ENCODE measurements around the gene BLOC1S1. TPM values are rescaled to one million over a fixed set of nuclear protein-coding genes. Genes with fewer than 3 reads are reported as not detected.

BLOC1S1 gene
- polyA plus RNA-seq, 2 of the 4 experiments (the other 2 are of a cell fraction), result 112 to 138 TPM

DNA sequence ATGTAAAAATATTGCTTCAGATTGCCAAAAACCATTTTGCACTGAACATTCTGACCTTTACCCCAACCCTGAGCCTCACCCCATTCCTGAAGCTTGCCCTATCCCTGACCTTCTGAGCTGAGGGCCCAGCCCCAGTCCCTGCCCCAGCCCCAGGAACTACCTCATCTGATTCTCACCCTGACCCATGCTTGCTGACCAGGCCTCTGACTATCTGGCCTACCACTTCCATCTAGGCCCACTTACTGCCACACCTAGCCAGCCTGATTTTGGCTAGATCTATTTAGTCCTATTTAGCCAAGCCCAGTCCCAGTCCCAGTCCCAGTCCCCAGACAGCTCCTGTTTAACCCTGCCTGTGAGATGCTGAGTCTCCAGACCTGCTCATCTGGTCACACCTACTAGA is 45.6 kb upstream of the BLOC1S1 start:
- TF ChIP-seq, protein P1, sequence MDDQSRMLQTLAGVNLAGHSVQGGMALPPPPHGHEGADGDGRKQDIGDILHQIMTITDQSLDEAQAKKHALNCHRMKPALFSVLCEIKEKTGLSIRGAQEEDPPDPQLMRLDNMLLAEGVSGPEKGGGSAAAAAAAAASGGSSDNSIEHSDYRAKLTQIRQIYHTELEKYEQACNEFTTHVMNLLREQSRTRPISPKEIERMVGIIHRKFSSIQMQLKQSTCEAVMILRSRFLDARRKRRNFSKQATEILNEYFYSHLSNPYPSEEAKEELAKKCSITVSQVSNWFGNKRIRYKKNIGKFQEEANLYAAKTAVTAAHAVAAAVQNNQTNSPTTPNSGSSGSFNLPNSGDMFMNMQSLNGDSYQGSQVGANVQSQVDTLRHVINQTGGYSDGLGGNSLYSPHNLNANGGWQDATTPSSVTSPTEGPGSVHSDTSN (IDR thresholded peaks at IDR 0.05), result no peak
- TF ChIP-seq HDAC2 (IDR thresholded peaks at IDR 0.05) (no peak), NPAS2 (CRISPR knock-in tag; IDR thresholded peaks at IDR 0.05; ENCODE audit: borderline replicate concordance) (no peak), RAD21 (conservative IDR thresholded peaks at IDR 0.05 in 1 of 2, IDR thresholded peaks at IDR 0.05 in 1 of 2) (no peak), ZC3H11A (IDR thresholded peaks at IDR 0.05) (no peak)
- Histone ChIP-seq H3K4me3 (no peak overlapping the region), H3K9me3 (no peaks in the 10 kb centered on the region), H3K4me2 (no peak overlapping the region), H3K4me1 (no peaks in the 10 kb centered on the region), H3K27ac (no peak overlapping the region)
- FAIRE-seq (no peak), DNase-seq (ENCODE audit: low read depth in 1 of 2, low spot score in 1 of 2) (no peak), ATAC-seq (peak in 1 of 2 experiments; percentile 45; a peak in 3 of 6 replicates)
- CTCF ChIA-PET, result interaction anchor here (2.1 kb wide), 1 partner anchor 11 kb away, joined by 10 read pairs; a partner anchor contains a TSS
- POLR2A ChIA-PET, result no interaction called here

DNA sequence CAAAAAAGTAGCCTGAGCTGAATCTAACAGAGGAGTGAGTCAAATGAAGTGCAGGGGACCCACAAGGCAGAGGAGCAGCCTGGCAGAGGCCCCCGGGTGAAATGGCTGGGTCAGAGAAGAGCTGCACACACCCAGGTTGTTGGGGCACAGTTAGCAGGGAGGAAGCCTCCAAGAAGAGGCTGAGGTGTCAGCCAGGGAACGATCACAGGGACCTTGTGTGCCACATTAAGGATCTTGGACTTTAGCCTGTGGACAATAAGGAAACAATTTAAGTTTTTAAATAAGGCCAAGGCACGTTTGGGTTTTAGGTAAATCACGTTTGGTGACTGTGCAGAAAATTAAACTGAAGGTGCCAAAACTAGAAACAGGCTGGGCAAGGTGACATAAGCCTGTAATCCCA is 44.1 kb upstream of the BLOC1S1 start:
- Histone ChIP-seq H3K4me1 (no peaks in the 10 kb centered on the region), H3K9me3 (no peaks in the 10 kb centered on the region), H3K27ac (no peak overlapping the region), H3K4me3 (no peak overlapping the region), H3K4me2 (no peak overlapping the region)
- 14% methylated on average over 4 of the region's 4 CpGs for WGBS (ENCODE audit: missing lambda C conversion rate)
- ATAC-seq, result no peak
- CTCF ChIA-PET, result interaction anchor here (0.8 to 0.9 kb wide), 3 partner anchors 10 to 79 kb away, joined by 3 to 5 read pairs (median 4); a partner anchor contains a TSS
- TF ChIP-seq CBX2 (IDR thresholded peaks at IDR 0.05; ENCODE audit: borderline replicate concordance, low read depth) (no peak), RARB (CRISPR knock-in tag; IDR thresholded peaks at IDR 0.05) (no peak), HDAC2 (IDR thresholded peaks at IDR 0.05) (no peak), RAD21 (conservative IDR thresholded peaks at IDR 0.05 in 1 of 2, IDR thresholded peaks at IDR 0.05 in 1 of 2) (no peak), SREBF2 (IDR thresholded peaks at IDR 0.05) (no peak), FOSB (CRISPR knock-in tag; IDR thresholded peaks at IDR 0.05) (no peak), CEBPB (IDR thresholded peaks at IDR 0.05) (no peak), JUN (IDR thresholded peaks at IDR 0.05) (no peak), HOXB5 (CRISPR knock-in tag; IDR thresholded peaks at IDR 0.05) (no peak)
- TF ChIP-seq, protein P2, sequence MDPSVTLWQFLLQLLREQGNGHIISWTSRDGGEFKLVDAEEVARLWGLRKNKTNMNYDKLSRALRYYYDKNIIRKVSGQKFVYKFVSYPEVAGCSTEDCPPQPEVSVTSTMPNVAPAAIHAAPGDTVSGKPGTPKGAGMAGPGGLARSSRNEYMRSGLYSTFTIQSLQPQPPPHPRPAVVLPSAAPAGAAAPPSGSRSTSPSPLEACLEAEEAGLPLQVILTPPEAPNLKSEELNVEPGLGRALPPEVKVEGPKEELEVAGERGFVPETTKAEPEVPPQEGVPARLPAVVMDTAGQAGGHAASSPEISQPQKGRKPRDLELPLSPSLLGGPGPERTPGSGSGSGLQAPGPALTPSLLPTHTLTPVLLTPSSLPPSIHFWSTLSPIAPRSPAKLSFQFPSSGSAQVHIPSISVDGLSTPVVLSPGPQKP (IDR thresholded peaks at IDR 0.05; ENCODE audit: low read depth, low read length), result no peak
- TF ChIP-seq, protein P3, sequence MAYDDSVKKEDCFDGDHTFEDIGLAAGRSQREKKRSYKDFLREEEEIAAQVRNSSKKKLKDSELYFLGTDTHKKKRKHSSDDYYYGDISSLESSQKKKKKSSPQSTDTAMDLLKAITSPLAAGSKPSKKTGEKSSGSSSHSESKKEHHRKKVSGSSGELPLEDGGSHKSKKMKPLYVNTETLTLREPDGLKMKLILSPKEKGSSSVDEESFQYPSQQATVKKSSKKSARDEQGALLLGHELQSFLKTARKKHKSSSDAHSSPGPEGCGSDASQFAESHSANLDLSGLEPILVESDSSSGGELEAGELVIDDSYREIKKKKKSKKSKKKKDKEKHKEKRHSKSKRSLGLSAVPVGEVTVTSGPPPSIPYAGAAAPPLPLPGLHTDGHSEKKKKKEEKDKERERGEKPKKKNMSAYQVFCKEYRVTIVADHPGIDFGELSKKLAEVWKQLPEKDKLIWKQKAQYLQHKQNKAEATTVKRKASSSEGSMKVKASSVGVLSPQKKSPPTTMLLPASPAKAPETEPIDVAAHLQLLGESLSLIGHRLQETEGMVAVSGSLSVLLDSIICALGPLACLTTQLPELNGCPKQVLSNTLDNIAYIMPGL (CRISPR knock-in tag; IDR thresholded peaks at IDR 0.05; ENCODE audit: borderline replicate concordance), result no peak
- FAIRE-seq, result no peak
- no peak for DNase-seq (ENCODE audit: low read depth in 1 of 2, low spot score in 1 of 2)
- POLR2A ChIA-PET, result no interaction called here

DNA sequence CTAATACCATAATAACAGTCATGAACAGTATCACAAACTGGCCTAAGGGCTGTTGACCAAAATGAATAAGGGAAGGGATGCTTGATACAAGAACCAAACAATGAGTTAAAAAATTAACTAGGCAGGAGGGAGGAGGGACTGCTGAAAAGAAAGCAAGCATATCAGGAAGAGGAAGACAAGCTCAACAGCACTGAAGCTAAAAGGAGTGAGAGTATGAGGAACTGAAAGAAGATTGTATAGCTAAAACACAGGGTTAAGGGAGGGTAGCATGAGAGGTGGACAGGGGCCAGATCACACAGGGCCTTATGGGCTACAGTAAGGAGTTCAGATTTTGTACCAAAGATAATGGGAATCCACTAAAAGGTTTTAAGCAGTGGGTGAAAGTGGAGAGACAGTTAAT is 42.2 kb upstream of the BLOC1S1 start:
- POLR2A ChIA-PET, result no interaction called here
- ATAC-seq (no peak), FAIRE-seq (no peak)

More for the DNA sequence above, 42.2 kb upstream of the BLOC1S1 start:
- no peaks in the 10 kb centered on the region for H3K9me3 ChIP-seq
- H3K4me1 ChIP-seq, result no peaks in the 10 kb centered on the region
- TF ChIP-seq NPAS2 (CRISPR knock-in tag; IDR thresholded peaks at IDR 0.05; ENCODE audit: borderline replicate concordance), result no peak
- TF ChIP-seq ZNF302 (CRISPR knock-in tag; IDR thresholded peaks at IDR 0.05), result no peak
- TF ChIP-seq CBX2 (IDR thresholded peaks at IDR 0.05; ENCODE audit: borderline replicate concordance, low read depth), result no peak
- TF ChIP-seq, protein P1 (IDR thresholded peaks at IDR 0.05), result no peak
- no peak for TF ChIP-seq MAZ (IDR thresholded peaks at IDR 0.05; ENCODE audit: borderline replicate concordance, low read depth, low read length)
- TF ChIP-seq, protein P4, sequence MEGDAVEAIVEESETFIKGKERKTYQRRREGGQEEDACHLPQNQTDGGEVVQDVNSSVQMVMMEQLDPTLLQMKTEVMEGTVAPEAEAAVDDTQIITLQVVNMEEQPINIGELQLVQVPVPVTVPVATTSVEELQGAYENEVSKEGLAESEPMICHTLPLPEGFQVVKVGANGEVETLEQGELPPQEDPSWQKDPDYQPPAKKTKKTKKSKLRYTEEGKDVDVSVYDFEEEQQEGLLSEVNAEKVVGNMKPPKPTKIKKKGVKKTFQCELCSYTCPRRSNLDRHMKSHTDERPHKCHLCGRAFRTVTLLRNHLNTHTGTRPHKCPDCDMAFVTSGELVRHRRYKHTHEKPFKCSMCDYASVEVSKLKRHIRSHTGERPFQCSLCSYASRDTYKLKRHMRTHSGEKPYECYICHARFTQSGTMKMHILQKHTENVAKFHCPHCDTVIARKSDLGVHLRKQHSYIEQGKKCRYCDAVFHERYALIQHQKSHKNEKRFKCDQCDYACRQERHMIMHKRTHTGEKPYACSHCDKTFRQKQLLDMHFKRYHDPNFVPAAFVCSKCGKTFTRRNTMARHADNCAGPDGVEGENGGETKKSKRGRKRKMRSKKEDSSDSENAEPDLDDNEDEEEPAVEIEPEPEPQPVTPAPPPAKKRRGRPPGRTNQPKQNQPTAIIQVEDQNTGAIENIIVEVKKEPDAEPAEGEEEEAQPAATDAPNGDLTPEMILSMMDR (IDR thresholded peaks at IDR 0.05), result no peak
- no peak for TF ChIP-seq FOXS1 (CRISPR knock-in tag; IDR thresholded peaks at IDR 0.05)
- no peak overlapping the region for H3K4me3 ChIP-seq
- no peak for DNase-seq (ENCODE audit: low read depth in 1 of 2, low spot score in 1 of 2)
- CTCF ChIA-PET, result interaction anchor here (1.5 to 2.0 kb wide), 2 partner anchors 8 to 18 kb away, joined by 3 to 8 read pairs; a partner anchor contains a TSS
- H3K27ac ChIP-seq, result no peak overlapping the region
- no peak overlapping the region for H3K4me2 ChIP-seq

Data from A549 (cell line).